HepG2 (cell line): ENCODE measurements around the gene RNF5. TPM values are rescaled to one million over a fixed set of nuclear protein-coding genes. Genes with fewer than 3 reads are reported as not detected.
A peak's percentile ranks its signal among the peaks of the same experiment; 100 is the strongest.

Experiments
- ATF4 ChIP-seq, 2 experiments: fragments of 450-650 bp in 1 of 2; sonication (generic) in 1 of 2; formaldehyde crosslinking; IDR thresholded peaks; 2 replicates each; pipeline versions ENCODE4 v1.5.0 to v1.8.0; 2020 to 2022; ENCODE audit warnings: mild to moderate bottlenecking in 1 of 2, missing genetic modification reagents in 1 of 2
- BHLHE40 ChIP-seq: IDR thresholded peaks from 2 replicates; pipeline ENCODE4 v1.6.1; 2011; ENCODE audit warnings: low read length, improper control_type of control experiment
- CENPT ChIP-seq: sonication (generic); formaldehyde crosslinking; IDR thresholded peaks from 2 replicates; pipeline ENCODE4 v1.8.0; 2022; ENCODE audit warnings: low read depth, mild to moderate bottlenecking, moderate library complexity, missing genetic modification reagents
- GLMP ChIP-seq: sonication (generic); formaldehyde crosslinking; IDR thresholded peaks from 2 replicates; pipeline ENCODE4 v1.9.0; 2021; ENCODE audit warnings: missing genetic modification reagents, mild to moderate bottlenecking, borderline replicate concordance
- HNRNPK ChIP-seq: fragments of 200-400 bp; formaldehyde crosslinking; IDR thresholded peaks from 2 replicates; pipeline ENCODE4 v1.6.1; 2018; ENCODE audit warnings: low read length, low read depth, moderate library complexity, mild to moderate bottlenecking; ENCODE audit not compliant: poor library complexity, severe bottlenecking
- IRF9 ChIP-seq: sonication (generic); formaldehyde crosslinking; IDR thresholded peaks from 2 replicates; pipeline ENCODE4 v1.8.0; 2022; ENCODE audit warnings: missing genetic modification reagents, mild to moderate bottlenecking, borderline replicate concordance
- KDM1A ChIP-seq: IDR thresholded peaks from 2 replicates; pipeline ENCODE4 v1.6.1; 2016; ENCODE audit warnings: missing compliant biosample characterization
- MAF1 ChIP-seq: sonication (generic); formaldehyde crosslinking; IDR thresholded peaks from 2 replicates; pipeline ENCODE4 v1.5.0; 2020; ENCODE audit warnings: missing genetic modification reagents, borderline replicate concordance
- MLX ChIP-seq: IDR thresholded peaks from 2 replicates; pipeline ENCODE4 v1.6.1; 2016
- MTA1 ChIP-seq: sonication (generic); formaldehyde crosslinking; IDR thresholded peaks from 2 replicates; pipeline ENCODE4 v1.4.0; 2020; ENCODE audit warnings: missing genetic modification reagents, mild to moderate bottlenecking, borderline replicate concordance
- PAX8 ChIP-seq: sonication (generic); formaldehyde crosslinking; IDR thresholded peaks from 2 replicates; pipeline ENCODE4 v1.8.0; 2022; ENCODE audit warnings: mild to moderate bottlenecking, missing genetic modification reagents, borderline replicate concordance
- PCBP1 ChIP-seq: fragments of 200-400 bp; formaldehyde crosslinking; IDR thresholded peaks from 2 replicates; pipeline ENCODE4 v1.6.1; 2017; ENCODE audit warnings: mild to moderate bottlenecking, low read depth, low read length, borderline replicate concordance
- PHF21A ChIP-seq: sonication (generic); formaldehyde crosslinking; IDR thresholded peaks from 2 replicates; pipeline ENCODE4 v1.5.0; 2020; ENCODE audit warnings: mild to moderate bottlenecking, missing genetic modification reagents
- PTBP1 ChIP-seq: fragments of 200-400 bp; formaldehyde crosslinking; IDR thresholded peaks from 2 replicates; pipeline ENCODE4 v1.6.1; 2018; ENCODE audit warnings: low read length, low read depth; ENCODE audit not compliant: poor library complexity, severe bottlenecking
- ZNF230 ChIP-seq: sonication (generic); formaldehyde crosslinking; IDR thresholded peaks from 2 replicates; pipeline ENCODE4 v1.4.0; 2020; ENCODE audit warnings: mild to moderate bottlenecking, missing genetic modification reagents
- ZNF3 ChIP-seq: IDR thresholded peaks from 2 replicates; pipeline ENCODE4 v1.7.0; 2017; ENCODE audit warnings: inconsistent platforms
- ZNF503 ChIP-seq: sonication (generic); formaldehyde crosslinking; IDR thresholded peaks from 2 replicates; pipeline ENCODE4 v1.4.0; 2020; ENCODE audit warnings: missing genetic modification reagents
- ZNF619 ChIP-seq: sonication (generic); formaldehyde crosslinking; IDR thresholded peaks from 2 replicates; pipeline ENCODE4 v1.4.0; 2020; ENCODE audit warnings: mild to moderate bottlenecking, missing genetic modification reagents
- ZNF746 ChIP-seq: sonication (generic); formaldehyde crosslinking; IDR thresholded peaks from 2 replicates; pipeline ENCODE4 v1.8.0; 2022; ENCODE audit warnings: mild to moderate bottlenecking, missing genetic modification reagents
- ZNF781 ChIP-seq: sonication (generic); formaldehyde crosslinking; IDR thresholded peaks from 2 replicates; pipeline ENCODE4 v1.5.1; 2020; ENCODE audit warnings: borderline replicate concordance, mild to moderate bottlenecking, missing genetic modification reagents; ENCODE audit errors: not compliant biosample characterization
- ZNF788 ChIP-seq: sonication (generic); formaldehyde crosslinking; IDR thresholded peaks from 2 replicates; pipeline ENCODE4 v1.5.0; 2020; ENCODE audit warnings: mild to moderate bottlenecking, missing genetic modification reagents, borderline replicate concordance
- ZNF83 ChIP-seq: sonication (generic); formaldehyde crosslinking; IDR thresholded peaks from 2 replicates; pipeline ENCODE4 v1.4.0; 2020; ENCODE audit warnings: missing genetic modification reagents, mild to moderate bottlenecking, borderline replicate concordance
- polyA plus RNA-seq, 8 experiments: library from polyadenylated mRNA; depleted of rRNA in 3 of 8; stranded (reverse) in 7 of 8; unstranded in 1 of 8; fragments of >200 nt; fragmentation: Illumina TruSeq in 4 of 8; extraction: Trizol in 4 of 8; gene quantifications; 2 replicates each; pipeline versions ENCODE4 v1.2.1 to v1.2.3, GENCODE V29; 2011 to 2016; ENCODE audit warnings: low read depth in 4 of 8, missing spikeins in 1 of 8, mixed read lengths in 1 of 8; ENCODE audit not compliant: insufficient read depth in 1 of 8
- total RNA-seq, 5 experiments: library from RNA; depleted of rRNA; stranded (reverse); fragments of >200 nt; fragmentation: Illumina TruSeq; extraction: Trizol; gene quantifications; 2 replicates each; pipeline ENCODE4 v1.2.3, GENCODE V29; 2016; ENCODE audit warnings: low read depth in 1 of 5

RNF5 gene
- total and polyA plus RNA-seq, 2 of the 13 experiments (the other 11 are each of a cell fraction or from before 2014, with no cell fraction given): 98.0 to 131 TPM

- TF ChIP-seq ZNF746 (peak; percentile 61; the same call in 1 of the 2 replicates), PTBP1 (no peak), MTA1 (peak; percentile 96), ZNF230 (peak; percentile 66; the same call in 1 of the 2 replicates), ZNF788 (peak; percentile 18; the same call in 1 of the 2 replicates), PAX8 (no peak), ZNF781 (CRISPR knock-in tag) (no peak), ZNF83 (CRISPR knock-in tag) (no peak), GLMP (CRISPR knock-in tag) (no peak), CENPT (CRISPR knock-in tag) (peak; percentile 16; the same call in 1 of the 2 replicates), ZNF503 (CRISPR knock-in tag) (peak; percentile 80), ZNF3 (no peak), BHLHE40 (peak; percentile 94), PCBP1 (peak; percentile 90), IRF9 (CRISPR knock-in tag) (no peak; the same call in 1 of the 2 replicates), PHF21A (no peak; the same call in 1 of the 2 replicates), ATF4 (CRISPR knock-in tag; IDR thresholded peaks at IDR 0.05) (peak in 1 of 2 experiments; percentile 12; a peak in 1 of 4 replicates), KDM1A (CRISPR knock-in tag) (no peak), HNRNPK (no peak), MAF1 (CRISPR knock-in tag) (no peak), ZNF619 (CRISPR knock-in tag) (peak; percentile 83), MLX (CRISPR knock-in tag) (0 out of 2 replicates have a peak, but pooled peaks have one; percentile 13)
Measured at GRCh38 chr6:32153564-32154513, 24.4 kb upstream of the RNF5 start, which contains the start of gene PPT2 (continued).
